NT2/D1 (cell line): Measurements from ENCODE around the gene CRELD2.

Experiments
- SUZ12 ChIP-seq: IDR thresholded peaks from 2 replicates; pipeline ENCODE4 v1.6.1; 2011; ENCODE audit not compliant: insufficient read length, insufficient read depth; ENCODE audit errors: extremely low read depth
- YY1 ChIP-seq: IDR thresholded peaks from 2 replicates; pipeline ENCODE4 v1.6.1; 2011; ENCODE audit not compliant: insufficient read length, insufficient read depth
- ZNF274 ChIP-seq: IDR thresholded peaks from 2 replicates; pipeline ENCODE4 v1.6.1; 2011; ENCODE audit warnings: mild to moderate bottlenecking, low read depth, low read length

GRCh38 chr22:49951678-49951985 lies 33.2 kb downstream of the CRELD2 start:
- TF ChIP-seq YY1 (no peak), ZNF274 (no peak), SUZ12 (no peak)
